HG03354 (cell line): ENCODE results near the gene PPP4R4.
"Not testable (repeated sequence)": the region's sequence is repeated elsewhere in the genome, so short reads cannot be mapped to it uniquely, and the experiment has no call there.

Source experiments
- ATAC-seq: cut with Tn5 transposase; IDR thresholded peaks from one replicate; pipeline ENCODE4 v1.9.1; 2021; ENCODE audit warnings: mild to moderate bottlenecking; ENCODE audit not compliant: unreplicated experiment, poor library complexity, severe bottlenecking

The PPP4R4 gene

GRCh38 chr14:94143239-94143638 lies 30.9 kb upstream of the PPP4R4 start:
- no peak for ATAC-seq

- ATAC-seq: no peak
Measured at GRCh38 chr14:94143711-94144110, 30.4 kb upstream of the PPP4R4 start.

- no peak for ATAC-seq
Measured at GRCh38 chr14:94144765-94145164, 29.4 kb upstream of the PPP4R4 start.

GRCh38 chr14:94145902-94146527 lies 28.1 kb upstream of the PPP4R4 start:
- no peak for ATAC-seq

GRCh38 chr14:94152676-94153075 lies 21.4 kb upstream of the PPP4R4 start:
- no peak for ATAC-seq

- no peak for ATAC-seq
Measured at GRCh38 chr14:94153750-94154342, 20.3 kb upstream of the PPP4R4 start.

GRCh38 chr14:94156143-94156542 lies 18.0 kb upstream of the PPP4R4 start:
- not testable (repeated sequence) for ATAC-seq

GRCh38 chr14:94157197-94157596 lies 16.9 kb upstream of the PPP4R4 start:
- ATAC-seq: no peak

GRCh38 chr14:94158239-94158883 lies 15.8 kb upstream of the PPP4R4 start:
- no peak for ATAC-seq

GRCh38 chr14:94161058-94161457 lies 13.1 kb upstream of the PPP4R4 start:
- no peak for ATAC-seq

GRCh38 chr14:94161981-94162380 lies 12.1 kb upstream of the PPP4R4 start:
- no peak for ATAC-seq

- no peak for ATAC-seq
Measured at GRCh38 chr14:94162466-94162865, 11.7 kb upstream of the PPP4R4 start.

GRCh38 chr14:94163796-94164195 lies 10.3 kb upstream of the PPP4R4 start:
- no peak for ATAC-seq

GRCh38 chr14:94164685-94165431 lies 9.3 kb upstream of the PPP4R4 start:
- ATAC-seq: no peak

- no peak for ATAC-seq
Measured at GRCh38 chr14:94165744-94166143, 8.4 kb upstream of the PPP4R4 start.

- no peak for ATAC-seq
Measured at GRCh38 chr14:94170136-94170535, 4.0 kb upstream of the PPP4R4 start.

- ATAC-seq: no peak
Measured at GRCh38 chr14:94171208-94171607, 2.9 kb upstream of the PPP4R4 start.

GRCh38 chr14:94172545-94172944 lies 1.6 kb upstream of the PPP4R4 start:
- ATAC-seq: no peak

- peak; percentile 2 for ATAC-seq
Measured at GRCh38 chr14:94173471-94173884, 644 bp upstream of the PPP4R4 start.

- no peak for ATAC-seq
Measured at GRCh38 chr14:94174604-94175010, 485 bp downstream of the PPP4R4 start.
